Gastroesophageal sphincter (tissue), 4 donors: Measurements from ENCODE around the gene HHAT. TPM values are rescaled to one million over a fixed set of nuclear protein-coding genes. Genes with fewer than 3 reads are reported as not detected.

ENCODE experiments used
- ATAC-seq: fragments of 150-250 bp; one replicate; pipeline ENCODE4 v1.9.1; 2016; ENCODE audit warnings: mild to moderate bottlenecking, moderate library complexity
- H3K27ac ChIP-seq, 4 donors: fragments of 200-600 bp; sonication (generic) in 3 of 4; 1 replicate in 3 of 4; 2 replicates in 1 of 4; pipeline ENCODE4 v1.5.1; 2016 to 2019
- H3K27me3 ChIP-seq: fragments of 200-600 bp; sonication (generic); one replicate; pipeline ENCODE4 v1.5.1; 2019
- H3K36me3 ChIP-seq, 2 donors: fragments of 200-600 bp; sonication (generic); one replicate each; pipeline ENCODE4 v1.5.1; 2019; ENCODE audit warnings: control low read depth in 1 of 2
- H3K4me1 ChIP-seq, 3 donors: fragments of 200-600 bp; sonication (generic); 1 replicate in 2 of 3; 2 replicates in 1 of 3; pipeline ENCODE4 v1.5.1; 2016 to 2019; ENCODE audit warnings: control low read depth in 2 of 3
- H3K4me3 ChIP-seq, 2 donors: fragments of 200-600 bp; sonication (generic); one replicate each; pipeline ENCODE4 v1.5.1; 2019; ENCODE audit warnings: mild to moderate bottlenecking in 1 of 2, moderate library complexity in 1 of 2
- H3K9me3 ChIP-seq, 3 donors: fragments of 200-600 bp; sonication (generic); one replicate each; pipeline ENCODE4 v1.5.1; 2017 to 2019; ENCODE audit warnings: control low read depth in 2 of 3
- EP300 ChIP-seq: sonication (generic); formaldehyde crosslinking; IDR thresholded peaks from one replicate; pipeline ENCODE4 v1.6.1; 2017; ENCODE audit warnings: antibody characterized with exemption, mild to moderate bottlenecking
- POLR2A ChIP-seq, 2 donors: fragments of 450-650 bp; IDR thresholded peaks; one replicate each; pipeline ENCODE4 v1.6.1; 2017; ENCODE audit warnings: antibody characterized with exemption in 2 of 2, mild to moderate bottlenecking in 2 of 2, moderate library complexity in 1 of 2
- POLR2AphosphoS5 ChIP-seq: sonication (generic); formaldehyde crosslinking; IDR thresholded peaks from one replicate; pipeline ENCODE4 v1.6.1; 2017; ENCODE audit warnings: antibody characterized with exemption
- WGBS, 2 donors: methylation state at CpG; one replicate each; pipeline ENCODE4 v1.1.5; 2018; ENCODE audit warnings: low coverage in 1 of 2; 5-methylcytosine and 5-hydroxymethylcytosine counted together
- total RNA-seq, 4 donors: library from RNA; depleted of rRNA; stranded (reverse); fragments of >200 nt; gene quantifications; one replicate each; pipeline ENCODE4 v1.1.0, GENCODE V29; 2016
- TF ChIP-seq, protein P1 (sequence below), 4 experiments: fragments of 200-600 bp in 2 of 4; fragments of 450-650 bp in 2 of 4; sonication (generic) in 1 of 4; IDR thresholded peaks; one replicate each; pipeline ENCODE4 v1.5.1; 2017 to 2019; ENCODE audit warnings: antibody characterized with exemption in 4 of 4, mild to moderate bottlenecking in 2 of 4, moderate library complexity in 2 of 4

The HHAT gene
- total RNA-seq, 4 donors from 2014 or later = 1.2 to 2.4 (median 1.9) TPM

GRCh38 chr1:210597555-210598134 lies 268.9 kb downstream of the HHAT start:
- Histone ChIP-seq H3K27me3 (no peaks in the 10 kb centered on the region), H3K27ac (peak overlapping the region in 2 of 4 donors; percentile 41 to 61)
- 17% methylated on average over 1 of the region's 1 CpG; no CpG with 5 or more reads in 1 of the 2 donors for WGBS, 2 donors

DNA sequence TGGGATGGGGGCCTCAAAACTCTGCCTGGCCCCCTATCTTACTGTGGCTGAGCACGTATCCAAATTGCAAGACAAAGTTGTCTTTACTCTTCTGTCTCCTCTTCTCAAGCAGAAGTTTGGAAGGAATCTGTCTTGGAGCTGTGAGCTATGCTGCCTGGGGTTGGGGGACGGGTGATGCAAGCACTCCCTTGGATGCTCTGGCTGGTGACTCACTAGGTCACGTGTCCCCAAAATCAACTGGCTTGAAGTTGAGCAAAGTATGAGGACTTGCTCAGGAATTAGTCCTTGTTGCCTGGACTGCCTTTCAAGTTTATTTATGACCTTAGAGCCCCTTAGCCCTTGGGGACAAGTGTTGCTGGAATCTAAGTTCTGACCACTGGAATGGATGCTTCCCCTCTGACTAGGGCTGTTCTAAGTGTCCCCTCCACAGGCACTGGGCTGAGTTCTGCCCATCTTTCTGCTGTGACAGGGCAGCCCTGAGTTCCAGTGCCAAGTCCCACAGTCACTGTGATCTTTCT lies 269.5 kb downstream of the HHAT start:
- Histone ChIP-seq H3K4me1 (peaks cover 0 to 3% (median 0%) of the 10 kb centered on the region in 3 donors), H3K4me3 (no peak overlapping the region), H3K36me3 (no peaks in the 10 kb centered on the region), H3K27ac (peak overlapping the region in 2 of 4 donors; percentile 41 to 61), H3K27me3 (no peaks in the 10 kb centered on the region), H3K9me3 (no peaks in the 10 kb centered on the region)
- WGBS, 2 donors = 86 to 100% methylated on average over 2 of the region's 3 CpGs
- no peak for TF ChIP-seq EP300
- peak; percentile 16 for TF ChIP-seq POLR2AphosphoS5
- peak; percentile 96 for ATAC-seq

More at GRCh38 chr1:210597555-210598134, 268.9 kb downstream of the HHAT start:
- Histone ChIP-seq H3K9me3 (no peaks in the 10 kb centered on the region), H3K4me3 (no peak overlapping the region), H3K4me1 (peaks cover 0 to 3% (median 0%) of the 10 kb centered on the region in 3 donors), H3K36me3 (no peaks in the 10 kb centered on the region)
- peak; percentile 71 for ATAC-seq
- no peak for TF ChIP-seq POLR2A (IDR thresholded peaks at IDR 0.05)
- TF ChIP-seq, protein P1, sequence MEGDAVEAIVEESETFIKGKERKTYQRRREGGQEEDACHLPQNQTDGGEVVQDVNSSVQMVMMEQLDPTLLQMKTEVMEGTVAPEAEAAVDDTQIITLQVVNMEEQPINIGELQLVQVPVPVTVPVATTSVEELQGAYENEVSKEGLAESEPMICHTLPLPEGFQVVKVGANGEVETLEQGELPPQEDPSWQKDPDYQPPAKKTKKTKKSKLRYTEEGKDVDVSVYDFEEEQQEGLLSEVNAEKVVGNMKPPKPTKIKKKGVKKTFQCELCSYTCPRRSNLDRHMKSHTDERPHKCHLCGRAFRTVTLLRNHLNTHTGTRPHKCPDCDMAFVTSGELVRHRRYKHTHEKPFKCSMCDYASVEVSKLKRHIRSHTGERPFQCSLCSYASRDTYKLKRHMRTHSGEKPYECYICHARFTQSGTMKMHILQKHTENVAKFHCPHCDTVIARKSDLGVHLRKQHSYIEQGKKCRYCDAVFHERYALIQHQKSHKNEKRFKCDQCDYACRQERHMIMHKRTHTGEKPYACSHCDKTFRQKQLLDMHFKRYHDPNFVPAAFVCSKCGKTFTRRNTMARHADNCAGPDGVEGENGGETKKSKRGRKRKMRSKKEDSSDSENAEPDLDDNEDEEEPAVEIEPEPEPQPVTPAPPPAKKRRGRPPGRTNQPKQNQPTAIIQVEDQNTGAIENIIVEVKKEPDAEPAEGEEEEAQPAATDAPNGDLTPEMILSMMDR (IDR thresholded peaks at IDR 0.05) = no peak
- TF ChIP-seq EP300 = no peak
- TF ChIP-seq POLR2AphosphoS5 = no peak

- 78 to 82% methylated on average over 4 to 5 of the region's 5 CpGs for WGBS, 2 donors
- peaks cover 0 to 3% (median 0%) of the 10 kb centered on the region in 3 donors for H3K4me1 ChIP-seq
- no peak for TF ChIP-seq POLR2AphosphoS5
- TF ChIP-seq POLR2A (IDR thresholded peaks at IDR 0.05) = no peak
- no peak for TF ChIP-seq EP300
- TF ChIP-seq, protein P1 (IDR thresholded peaks at IDR 0.05) = no peak
Observed at GRCh38 chr1:210600421-210601159, 271.9 kb downstream of the HHAT start.

DNA sequence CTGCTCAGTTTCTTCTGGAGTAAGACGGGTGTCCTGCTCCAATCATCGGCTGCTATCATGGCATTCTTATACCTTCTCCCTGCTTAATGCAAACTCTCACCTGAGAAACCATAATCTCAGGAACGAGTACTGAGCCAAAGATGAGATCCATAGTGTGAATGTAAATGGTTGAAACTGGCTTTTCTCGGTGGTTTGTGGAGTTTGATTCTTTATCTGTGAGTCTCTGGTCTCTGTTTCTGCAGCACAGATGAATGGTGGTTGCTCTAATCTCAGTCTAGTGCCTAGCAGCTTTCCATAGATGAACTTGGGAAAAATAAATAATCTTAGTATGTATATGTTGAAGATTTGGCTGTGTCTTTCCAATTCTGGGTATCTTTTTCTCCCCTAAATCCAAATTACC lies 274.4 kb downstream of the HHAT start:
- H3K27ac ChIP-seq = no peak overlapping the region
- peaks cover 0 to 4% (median 0%) of the 10 kb centered on the region in 3 donors for H3K9me3 ChIP-seq
- H3K4me1 ChIP-seq = no peaks in the 10 kb centered on the region
- TF ChIP-seq EP300 (no peak), POLR2A (IDR thresholded peaks at IDR 0.05) (no peak), POLR2AphosphoS5 (no peak)
- TF ChIP-seq, protein P1 (IDR thresholded peaks at IDR 0.05) = no peak
- H3K36me3 ChIP-seq = no peaks in the 10 kb centered on the region
- H3K27me3 ChIP-seq = no peaks in the 10 kb centered on the region
- H3K4me3 ChIP-seq = no peak overlapping the region
- WGBS, 2 donors = 88 to 94% methylated on average over 3 to 4 of the region's 4 CpGs
- no peak for ATAC-seq

More at GRCh38 chr1:210600421-210601159, 271.9 kb downstream of the HHAT start:
- Histone ChIP-seq H3K9me3 (no peaks in the 10 kb centered on the region), H3K36me3 (no peaks in the 10 kb centered on the region), H3K4me3 (no peak overlapping the region), H3K27ac (no peak overlapping the region), H3K27me3 (no peaks in the 10 kb centered on the region)
- ATAC-seq = no peak

DNA sequence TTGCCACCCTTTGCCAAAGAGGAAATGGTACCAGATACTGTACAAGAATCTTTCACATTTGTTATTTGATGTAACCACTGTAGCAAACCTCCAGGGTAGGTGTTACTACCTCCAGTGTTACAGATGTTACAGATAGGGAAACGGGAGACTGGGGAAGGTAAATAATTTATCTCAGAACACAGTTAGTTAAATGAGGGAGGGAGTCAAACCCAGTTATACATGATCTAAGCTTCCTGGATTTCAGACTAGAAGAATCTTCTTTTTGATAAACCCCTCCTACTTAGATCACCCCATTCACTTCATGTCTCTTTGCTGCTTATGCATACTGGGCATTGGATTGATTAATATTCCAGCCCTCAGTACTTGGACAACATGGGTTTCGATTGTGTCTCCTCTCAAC lies 276.4 kb downstream of the HHAT start:
- ATAC-seq = no peak
- 40 to 50% methylated on average over 2 of the region's 2 CpGs for WGBS, 2 donors
- TF ChIP-seq POLR2A (IDR thresholded peaks at IDR 0.05) = no peak
- TF ChIP-seq, protein P1 (IDR thresholded peaks at IDR 0.05) = no peak
- no peak for TF ChIP-seq POLR2AphosphoS5
- TF ChIP-seq EP300 = no peak

More for the DNA sequence above, 276.4 kb downstream of the HHAT start:
- Histone ChIP-seq H3K4me3 (no peak overlapping the region), H3K27ac (no peak overlapping the region), H3K27me3 (no peaks in the 10 kb centered on the region), H3K9me3 (peaks cover 0 to 4% (median 0%) of the 10 kb centered on the region in 3 donors), H3K36me3 (no peaks in the 10 kb centered on the region), H3K4me1 (no peaks in the 10 kb centered on the region)
